OCI-LY1 (cell line): Measurements from ENCODE around the gene BBS9.

Experiments used
- CTCF ChIP-seq: fragments of 200-600 bp; sonication (generic), shearing (Covaris generic); IDR thresholded peaks from 2 replicates; pipeline ENCODE4 v1.5.1; 2017; ENCODE audit warnings: mild to moderate bottlenecking, antibody characterized with exemption, low read length, moderate library complexity, mixed read lengths
- EZH2 ChIP-seq: fragments of 200-600 bp; sonication (generic), shearing (Covaris generic); IDR thresholded peaks from 2 replicates; pipeline ENCODE4 v1.8.0; 2017; ENCODE audit warnings: borderline replicate concordance, mixed run types, mild to moderate bottlenecking, antibody characterized with exemption, low read length, moderate library complexity, mixed read lengths

GRCh38 chr7:33099154-33099940 lies 30.0 kb upstream of the BBS9 start:
- no peak for TF ChIP-seq CTCF
- no peak for TF ChIP-seq EZH2
